Measurements from ENCODE around the gene TRRAP.

DNA sequence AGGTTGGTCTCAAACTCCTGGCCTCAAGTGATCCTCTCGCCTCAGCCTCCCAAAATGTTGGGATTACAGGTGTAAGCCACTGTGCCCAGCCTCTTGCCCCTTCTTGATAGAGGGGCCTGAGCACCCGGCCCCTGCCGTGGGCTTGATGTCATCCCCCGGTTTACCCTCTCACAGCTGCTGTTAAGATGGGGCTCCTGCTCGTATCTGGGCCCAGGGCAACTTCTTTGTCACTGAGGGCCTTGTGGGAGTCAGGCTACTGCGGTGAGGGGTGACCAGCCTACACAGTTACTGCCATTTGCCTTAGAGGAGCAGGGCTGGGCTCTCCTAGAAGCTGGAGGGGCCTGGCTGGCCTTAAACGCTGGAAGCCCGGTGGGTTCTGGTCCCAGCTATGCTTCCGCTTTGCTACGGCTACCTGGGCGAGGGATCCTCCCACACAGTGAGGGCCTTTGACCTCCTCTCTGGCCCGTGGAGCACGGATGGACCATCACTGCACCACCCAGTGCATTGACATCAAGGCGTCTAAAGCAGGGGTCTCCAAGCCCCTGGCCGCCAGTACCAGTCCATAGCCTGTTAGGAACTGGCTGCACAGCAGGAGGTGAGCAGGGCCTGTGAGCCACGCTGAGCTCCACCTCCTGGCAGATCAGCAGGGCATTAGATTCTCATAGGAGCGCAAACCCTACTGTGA lies 7.4 kb upstream of the TRRAP start:
- no peak for TF ChIP-seq POLR2AphosphoS5 (IDR thresholded peaks at IDR 0.05; ENCODE audit: low read depth)
- TF ChIP-seq, protein P1, sequence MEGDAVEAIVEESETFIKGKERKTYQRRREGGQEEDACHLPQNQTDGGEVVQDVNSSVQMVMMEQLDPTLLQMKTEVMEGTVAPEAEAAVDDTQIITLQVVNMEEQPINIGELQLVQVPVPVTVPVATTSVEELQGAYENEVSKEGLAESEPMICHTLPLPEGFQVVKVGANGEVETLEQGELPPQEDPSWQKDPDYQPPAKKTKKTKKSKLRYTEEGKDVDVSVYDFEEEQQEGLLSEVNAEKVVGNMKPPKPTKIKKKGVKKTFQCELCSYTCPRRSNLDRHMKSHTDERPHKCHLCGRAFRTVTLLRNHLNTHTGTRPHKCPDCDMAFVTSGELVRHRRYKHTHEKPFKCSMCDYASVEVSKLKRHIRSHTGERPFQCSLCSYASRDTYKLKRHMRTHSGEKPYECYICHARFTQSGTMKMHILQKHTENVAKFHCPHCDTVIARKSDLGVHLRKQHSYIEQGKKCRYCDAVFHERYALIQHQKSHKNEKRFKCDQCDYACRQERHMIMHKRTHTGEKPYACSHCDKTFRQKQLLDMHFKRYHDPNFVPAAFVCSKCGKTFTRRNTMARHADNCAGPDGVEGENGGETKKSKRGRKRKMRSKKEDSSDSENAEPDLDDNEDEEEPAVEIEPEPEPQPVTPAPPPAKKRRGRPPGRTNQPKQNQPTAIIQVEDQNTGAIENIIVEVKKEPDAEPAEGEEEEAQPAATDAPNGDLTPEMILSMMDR (IDR thresholded peaks at IDR 0.05; ENCODE audit: insufficient read depth, low read length), result no peak
- TF ChIP-seq REST (IDR thresholded peaks at IDR 0.05; ENCODE audit: insufficient replicate concordance, low read depth), result no peak
- no peak for TF ChIP-seq GABPA (IDR thresholded peaks at IDR 0.05; ENCODE audit: low read depth)
- no peak for TF ChIP-seq SPI1 (IDR thresholded peaks at IDR 0.05; ENCODE audit: borderline replicate concordance, low read depth)
